DMS53 treated with DMSO at 0.1 percent for 48 hours (cell line): ENCODE measurements around the gene ICAM2.
"Not testable (repeated sequence)": the region's sequence is repeated elsewhere in the genome, so short reads cannot be mapped to it uniquely, and the experiment has no call there.

Experiments used
- DNase-seq: peaks from one replicate; lab custom pipeline; 2025; ENCODE audit not compliant: unreplicated experiment; lab: John Stamatoyannopoulos, UW

ICAM2 gene

DNA sequence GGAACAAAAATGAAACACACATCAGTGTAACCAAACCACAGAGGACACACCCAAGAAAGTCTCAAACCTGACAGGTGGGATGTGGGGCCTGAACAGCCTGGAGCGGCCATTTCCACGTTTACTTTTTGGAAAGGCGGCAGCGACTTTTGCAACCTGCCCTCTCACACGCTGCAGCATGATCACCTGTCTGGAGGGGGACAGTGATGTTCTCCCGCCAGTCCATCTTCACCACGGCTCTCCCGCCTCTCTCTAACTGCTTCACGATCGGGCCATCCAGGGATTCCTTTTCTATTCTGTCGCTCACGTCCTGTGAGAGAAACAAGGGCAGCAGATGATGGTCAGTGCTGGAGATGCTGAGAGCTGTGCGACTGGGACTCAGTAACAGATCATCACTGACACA lies 24.7 kb upstream of the ICAM2 start:
- no peak for DNase-seq

DNA sequence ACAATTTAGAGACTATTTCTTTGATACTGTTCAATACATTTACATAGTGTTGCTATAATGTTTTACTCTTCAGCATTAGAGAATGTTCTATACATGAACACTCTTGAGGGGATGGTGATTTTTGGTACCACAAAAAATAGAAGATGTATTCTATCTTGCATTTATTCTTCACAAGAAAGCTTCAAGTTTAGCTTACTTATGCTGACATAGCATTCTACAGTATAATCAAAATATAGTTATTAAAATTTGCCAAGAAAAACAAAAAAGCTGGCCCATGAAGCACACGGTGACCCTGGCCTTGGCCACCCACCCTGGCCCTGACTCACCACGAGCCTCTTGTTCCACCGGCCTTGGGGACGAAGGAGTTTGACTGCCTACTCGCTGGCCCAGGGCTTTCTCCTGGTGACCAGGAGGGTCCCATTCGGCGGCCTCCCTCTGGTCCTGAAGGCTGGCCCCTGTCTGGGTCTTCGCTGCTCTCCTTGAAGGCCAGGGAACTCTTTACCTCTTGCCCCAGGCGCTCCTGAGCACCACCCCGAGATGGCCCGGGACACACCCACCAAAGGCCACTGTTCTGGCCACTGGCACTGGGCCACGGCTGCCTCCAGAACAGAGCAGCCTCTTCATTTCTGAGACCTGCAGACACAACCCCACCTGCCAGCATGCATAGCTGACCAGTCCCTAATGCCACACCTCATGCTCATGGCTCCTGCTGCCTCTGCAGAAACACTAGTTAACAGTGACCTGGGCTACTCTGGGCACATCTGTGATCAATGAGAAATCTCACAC lies 22.5 kb upstream of the ICAM2 start:
- no peak for DNase-seq

DNA sequence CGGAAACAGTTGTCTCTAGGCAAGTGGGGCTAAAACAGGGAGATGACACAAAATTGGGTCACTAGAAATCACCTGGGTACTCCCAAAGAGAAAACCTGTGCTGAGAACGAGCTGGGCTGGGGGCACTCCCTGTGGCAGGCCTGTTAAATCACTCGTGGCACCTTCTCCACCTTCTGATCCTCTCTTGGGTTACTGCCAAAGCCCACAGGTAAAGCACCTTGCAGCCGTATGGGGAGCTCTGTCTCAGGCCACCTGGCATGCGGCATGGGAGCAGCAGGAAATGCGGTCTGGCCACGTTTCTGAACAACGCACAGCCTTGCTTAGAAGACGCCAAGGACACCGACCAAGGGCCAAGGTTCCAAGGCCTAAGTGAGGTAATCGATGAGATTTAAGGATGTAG lies 21.5 kb upstream of the ICAM2 start:
- no peak for DNase-seq

DNA sequence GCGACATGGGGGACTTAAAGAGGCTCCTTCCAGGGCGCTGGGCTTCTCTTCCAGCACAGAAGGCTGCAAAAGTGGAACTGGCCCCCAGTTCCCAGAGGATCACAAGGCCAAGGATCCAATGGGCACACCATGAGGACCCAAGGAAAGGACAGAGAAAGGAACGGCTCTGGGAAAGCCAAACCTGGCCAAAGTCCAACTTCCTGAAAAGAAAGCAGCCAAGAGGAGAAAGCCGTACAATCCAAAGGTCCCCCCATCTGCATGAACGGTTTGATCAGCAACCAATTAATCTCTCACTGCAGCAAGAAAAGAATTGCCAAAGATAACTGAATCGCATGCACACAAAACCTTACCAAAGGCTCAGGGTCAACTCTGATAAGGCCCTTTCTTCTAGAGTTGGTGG lies 19.8 kb upstream of the ICAM2 start:
- no peak for DNase-seq

DNA sequence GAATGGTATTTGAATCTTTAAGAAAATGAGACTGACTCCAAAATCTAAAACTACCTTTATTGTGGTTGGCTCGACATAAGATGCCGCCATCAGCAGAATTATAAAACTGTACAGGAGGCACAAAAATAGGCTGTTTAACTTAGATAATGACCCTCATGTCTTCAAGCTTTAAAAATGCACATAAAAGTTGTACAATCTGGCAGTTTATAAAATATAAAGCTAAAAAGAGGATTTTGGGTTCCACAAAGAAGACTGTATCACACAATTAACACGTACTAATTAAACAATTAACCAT lies 18.6 kb upstream of the ICAM2 start:
- no peak for DNase-seq

DNA sequence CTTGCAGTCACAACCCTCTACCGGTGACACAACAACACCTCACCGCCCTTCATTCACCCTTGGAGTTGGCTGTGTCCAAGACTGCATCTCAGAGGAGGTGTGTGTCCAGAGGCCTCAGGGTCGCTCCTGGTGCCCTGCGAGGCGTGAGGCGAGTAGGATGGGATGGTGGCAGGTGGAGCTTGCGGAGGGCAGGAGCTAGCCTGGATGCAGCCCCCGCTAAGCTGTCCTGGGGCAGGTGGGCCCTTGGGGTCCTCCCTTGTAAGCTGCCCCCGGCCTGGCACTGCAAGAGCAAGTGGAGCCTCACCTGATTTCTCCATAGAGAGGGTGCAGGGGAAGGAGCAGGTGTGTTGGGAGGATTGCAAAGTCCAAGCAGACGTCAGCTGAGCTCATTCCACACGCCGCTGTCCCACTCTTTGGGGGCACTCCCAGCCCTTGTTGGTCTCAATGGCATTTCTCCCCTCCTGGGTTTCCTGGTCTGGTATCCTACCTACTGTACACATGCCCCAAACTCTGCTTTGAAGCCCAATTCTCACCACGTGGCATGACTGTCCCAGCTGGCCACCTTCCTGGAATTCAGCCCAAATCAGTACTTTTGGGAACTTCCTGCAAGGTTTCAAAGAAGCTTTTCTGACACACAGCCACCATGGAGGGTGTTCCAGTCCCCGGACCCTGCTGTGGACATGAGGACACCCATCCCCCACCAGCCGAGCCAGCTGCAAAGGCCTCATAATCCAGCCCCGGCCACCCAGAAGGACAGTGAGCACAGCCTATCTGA lies 18.1 kb upstream of the ICAM2 start:
- no peak for DNase-seq

DNA sequence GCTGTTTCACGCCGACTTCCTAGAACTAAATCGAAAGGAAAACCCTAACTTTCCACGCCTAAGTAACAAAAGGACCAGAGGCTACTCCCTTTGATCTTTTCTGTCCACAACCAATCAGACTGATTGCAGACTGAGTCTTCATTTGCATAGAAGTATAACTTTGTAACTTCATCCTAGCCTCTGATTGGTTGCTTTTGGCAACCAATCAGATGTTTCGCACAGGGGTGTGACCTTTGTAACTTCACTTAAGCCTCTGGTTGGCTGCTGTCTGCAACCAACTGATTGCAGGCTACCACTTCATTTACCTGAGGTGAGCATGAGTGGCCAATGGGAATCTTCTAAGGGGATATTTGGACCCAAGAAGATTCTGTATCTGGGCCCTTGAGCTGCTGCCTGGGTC lies 17.4 kb upstream of the ICAM2 start:
- DNase-seq: no peak

DNA sequence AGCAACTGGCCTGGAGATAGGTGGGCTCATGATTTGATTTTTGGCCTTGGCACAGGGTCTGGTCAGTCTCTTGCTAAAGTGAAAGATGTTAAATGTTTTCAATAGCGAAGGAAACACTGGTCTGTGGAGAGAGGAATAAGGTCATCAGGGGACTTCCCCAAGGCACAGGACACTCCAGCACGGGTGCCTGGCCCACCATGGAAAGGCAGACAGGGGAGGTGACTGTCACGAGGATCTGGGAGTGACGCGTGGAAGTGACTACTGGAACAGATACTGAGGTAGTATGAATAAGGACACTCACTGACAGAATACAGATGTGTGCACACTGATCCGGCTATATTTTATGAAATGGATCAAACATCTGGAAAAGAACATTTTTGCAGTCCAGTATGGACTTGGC lies 16.7 kb upstream of the ICAM2 start:
- DNase-seq: no peak

DNA sequence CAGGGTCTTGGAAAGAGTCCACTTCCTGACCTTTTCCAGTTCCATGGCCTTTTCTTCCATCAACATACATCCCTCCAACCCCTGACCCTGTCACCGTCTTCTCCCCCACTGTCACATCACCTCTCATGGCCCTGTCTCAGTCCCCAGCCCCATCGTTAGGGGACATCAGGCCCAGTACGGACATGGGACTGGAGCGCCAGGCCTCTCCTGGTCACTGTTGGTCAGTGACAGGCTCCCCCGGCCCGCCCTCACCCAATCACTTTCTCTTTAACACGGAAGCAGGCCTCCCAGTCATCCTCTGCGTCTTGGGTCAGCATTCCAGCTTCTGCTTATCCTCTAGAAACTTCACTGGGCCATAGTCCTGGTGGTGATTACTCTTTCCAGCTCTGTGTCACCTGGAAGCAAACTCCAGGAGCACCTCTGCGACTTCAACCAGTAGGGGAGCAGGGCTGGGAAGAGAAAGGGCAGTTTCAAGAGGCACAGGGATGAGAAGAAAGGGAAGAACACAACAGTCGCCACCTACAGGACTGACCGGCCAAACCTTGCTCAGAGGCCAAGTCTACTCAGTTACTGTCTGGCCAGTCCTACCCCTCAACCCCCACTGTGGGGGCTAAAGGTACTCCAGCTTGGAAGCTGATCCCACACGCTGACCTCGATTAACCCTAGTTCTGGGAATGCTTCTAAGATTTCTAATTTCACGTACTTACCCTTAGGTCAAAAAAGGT lies 15.9 kb upstream of the ICAM2 start:
- DNase-seq: no peak

DNA sequence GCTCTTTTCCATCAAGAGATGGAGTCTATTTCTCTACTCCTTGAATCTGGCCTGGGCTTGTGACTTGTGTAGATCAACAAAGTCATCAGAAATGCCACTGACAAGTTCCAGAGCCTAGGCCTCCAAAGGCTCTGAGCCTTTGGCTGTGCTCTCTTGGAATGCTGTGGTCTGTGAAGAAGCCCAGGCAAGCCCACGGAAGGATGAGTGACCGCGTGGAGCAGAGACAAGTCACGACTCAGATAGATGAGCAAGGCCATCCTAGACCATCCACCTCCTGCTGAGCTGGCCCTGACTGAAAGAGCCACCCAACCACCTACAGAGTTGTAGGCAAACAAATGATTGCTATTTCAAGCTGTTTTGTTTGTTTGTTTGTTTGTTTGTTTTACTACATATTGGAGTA lies 11.6 kb upstream of the ICAM2 start:
- DNase-seq: no peak

DNA sequence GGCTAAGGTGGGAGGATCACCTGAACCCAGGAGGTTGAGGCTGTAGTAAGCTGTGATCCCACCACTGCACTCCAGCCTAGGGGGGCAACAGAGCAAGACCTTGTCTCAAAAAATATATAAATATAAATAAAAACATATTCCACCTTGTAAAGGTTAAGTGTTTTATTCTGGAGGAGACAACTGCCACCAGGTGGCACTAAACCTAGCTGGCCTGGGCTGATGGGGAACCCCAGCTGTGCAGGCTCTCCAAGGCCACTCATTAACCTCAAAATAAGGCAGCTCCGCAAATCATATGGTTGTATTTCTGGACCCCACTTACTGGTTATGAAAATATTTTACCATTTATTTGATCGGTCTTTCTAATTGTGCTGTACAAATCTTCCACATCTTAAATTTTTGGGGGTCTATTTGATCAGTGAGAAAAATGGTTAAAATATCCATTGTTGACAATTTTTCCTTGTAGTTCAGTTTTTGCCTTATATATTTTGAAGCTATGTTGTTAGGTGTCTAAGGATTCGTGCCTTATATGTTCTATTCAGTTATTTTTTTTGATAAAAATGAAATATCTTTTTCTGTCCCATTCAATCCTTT lies 8.5 kb upstream of the ICAM2 start:
- peak; percentile 28 for DNase-seq

DNA sequence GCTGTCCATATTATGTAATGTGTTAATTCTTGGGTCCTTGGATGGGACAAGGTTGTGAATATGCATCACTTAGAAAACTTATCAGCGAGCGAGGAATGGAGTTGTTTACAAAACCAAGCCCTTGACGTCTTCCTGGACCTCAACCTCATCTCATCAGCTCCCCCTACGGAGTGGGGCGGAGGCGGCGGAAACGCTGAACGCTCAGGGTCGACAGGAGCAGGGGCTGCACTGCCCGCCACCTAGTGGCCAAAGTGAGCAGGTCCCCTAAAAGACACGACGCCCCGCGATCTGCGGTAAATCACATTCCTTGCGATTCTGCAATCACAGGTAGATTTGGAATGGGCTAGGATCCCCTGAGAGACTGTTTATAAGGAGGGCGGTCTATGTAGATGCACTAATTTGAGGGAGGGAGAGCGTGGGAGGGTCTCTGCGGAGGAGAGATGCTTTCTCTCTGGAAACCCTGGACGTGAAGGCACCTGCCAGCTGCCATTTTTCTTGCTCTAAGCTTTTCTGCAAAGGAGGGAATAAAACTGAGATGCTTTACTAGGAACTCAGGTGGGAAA lies 5.4 kb upstream of the ICAM2 start:
- peak; percentile 52 for DNase-seq

DNA sequence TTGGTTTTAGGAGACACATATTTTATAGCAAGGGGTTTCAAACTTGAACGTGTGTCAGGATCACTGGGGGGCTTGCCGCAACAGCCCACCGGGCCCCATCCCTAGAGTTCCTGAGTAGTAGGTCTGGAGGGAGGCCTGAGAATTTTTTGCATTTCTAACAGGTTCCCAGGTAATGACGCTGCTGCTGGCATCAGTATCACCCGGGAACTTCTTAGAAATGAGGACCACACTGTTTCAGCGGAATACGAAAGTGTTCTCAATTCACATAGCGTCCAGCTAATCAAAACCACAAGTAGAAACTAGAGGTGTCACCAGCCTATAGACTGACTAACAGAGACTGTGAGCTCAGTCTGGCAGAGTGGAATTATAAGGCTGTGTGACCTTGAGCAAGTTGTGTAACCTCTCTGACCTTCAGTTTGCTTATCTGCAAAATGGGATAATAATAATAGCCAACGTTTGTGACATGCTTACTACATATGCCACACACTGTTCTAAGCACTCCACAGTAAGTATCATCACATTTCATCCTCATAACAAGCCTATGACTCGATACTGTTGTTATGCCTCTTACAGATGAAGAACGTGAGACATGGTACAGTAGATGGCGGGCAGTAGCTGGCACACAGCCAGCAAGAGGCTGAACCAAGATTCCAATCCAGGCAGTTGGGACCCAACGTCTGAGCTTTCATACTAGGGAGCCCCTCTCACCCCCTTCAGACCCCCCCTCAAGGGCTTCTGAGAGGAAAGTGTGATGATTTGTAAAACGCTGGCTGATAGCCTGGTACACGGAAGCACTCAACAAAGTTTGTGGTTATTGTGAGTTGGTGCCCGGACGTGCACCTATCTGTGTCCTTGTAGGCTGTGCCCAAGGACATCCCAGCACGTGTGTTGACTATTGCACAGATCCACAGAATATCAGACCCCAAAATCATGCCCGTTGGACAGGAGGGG lies 4.6 kb upstream of the ICAM2 start:
- DNase-seq: no peak

DNA sequence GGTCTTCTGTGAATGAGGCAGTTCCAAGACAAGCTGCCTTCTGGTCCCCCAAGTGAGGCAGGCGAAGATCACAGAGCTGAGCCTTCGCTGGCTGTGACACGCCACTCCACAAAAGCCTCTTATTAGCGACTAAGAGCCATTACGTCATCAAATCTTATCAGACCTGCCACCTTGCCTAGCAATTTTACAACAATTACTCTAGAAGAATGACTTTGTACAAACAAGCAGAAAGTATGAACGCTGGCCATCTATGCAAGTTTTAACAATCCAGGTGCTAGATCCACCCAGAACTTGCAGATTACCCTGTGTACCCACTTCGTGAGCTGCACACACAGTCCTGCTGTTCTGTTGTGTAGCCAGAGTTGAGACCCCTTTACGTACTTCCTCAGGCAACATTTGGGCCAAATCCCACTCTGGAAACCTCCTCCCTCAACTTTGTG lies 3.8 kb upstream of the ICAM2 start:
- no peak for DNase-seq

DNA sequence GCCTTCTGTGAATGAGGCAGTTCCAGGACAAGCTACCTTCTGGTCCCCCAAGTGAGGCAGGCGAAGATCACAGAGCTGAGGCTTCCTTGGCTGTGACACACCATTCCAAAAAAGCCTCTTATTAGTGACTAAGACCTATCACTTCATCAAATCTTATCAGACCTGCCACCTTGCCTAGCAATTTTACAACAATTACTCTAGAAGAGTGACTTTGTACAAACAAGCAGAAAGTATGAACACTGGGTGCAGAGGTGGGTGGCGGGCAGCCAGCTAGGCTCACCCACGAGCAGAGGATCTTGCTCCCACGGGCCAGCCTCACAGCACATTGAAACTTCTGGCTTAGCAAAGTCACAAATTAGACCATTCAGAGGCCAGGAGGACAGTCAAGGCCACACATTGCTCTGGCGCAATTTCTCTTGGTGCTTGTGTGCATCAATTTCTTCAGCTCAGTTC lies 2.2 kb upstream of the ICAM2 start:
- no peak for DNase-seq

DNA sequence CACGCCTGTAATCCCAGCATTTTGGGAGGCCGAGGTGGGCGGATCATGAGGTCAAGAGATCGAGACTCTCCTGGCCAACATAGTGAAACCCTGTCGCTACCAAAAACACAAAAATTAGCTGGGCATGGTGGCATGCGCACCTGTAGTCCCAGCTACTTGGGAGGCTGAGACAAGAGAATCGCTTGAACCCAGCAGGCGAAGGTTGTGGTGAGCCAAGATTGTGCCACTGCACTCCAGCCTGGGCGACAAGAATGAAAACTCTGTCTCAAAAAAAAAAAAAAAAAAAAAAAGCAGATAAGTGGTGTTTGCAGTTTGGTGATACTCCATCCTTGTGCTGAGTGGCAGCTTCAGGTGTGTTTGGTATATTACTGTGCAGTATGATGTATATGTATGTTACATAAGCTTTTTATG lies 877 bp downstream of the ICAM2 start:
- not testable (repeated sequence) for DNase-seq

DNA sequence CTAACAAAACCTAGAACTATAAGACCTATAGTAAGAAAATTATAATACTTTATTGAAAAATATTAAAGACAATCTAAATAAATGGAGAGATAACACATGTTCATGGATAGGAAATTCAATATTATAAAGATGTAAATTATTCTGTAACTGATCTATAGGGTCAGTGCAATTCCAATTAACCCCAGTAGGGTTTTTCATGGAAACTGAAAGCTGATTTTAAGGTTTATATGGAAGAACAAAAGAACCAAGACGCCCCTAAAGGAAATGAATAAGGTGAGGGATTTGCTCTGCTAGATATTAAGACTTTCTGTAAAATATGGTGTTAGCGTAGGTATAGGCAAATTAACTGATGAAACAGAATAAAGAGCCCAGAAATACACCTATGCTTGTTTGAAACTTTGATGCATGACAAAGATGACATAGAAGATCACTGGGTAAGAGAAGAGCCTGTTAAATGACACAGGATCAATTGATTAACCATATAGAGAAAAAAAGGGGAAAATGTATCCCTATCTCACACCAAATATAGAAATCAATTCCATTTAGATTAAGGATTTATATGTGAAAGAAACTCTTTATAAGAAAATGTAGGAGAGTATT lies 3.0 kb downstream of the ICAM2 start:
- DNase-seq: no peak

DNA sequence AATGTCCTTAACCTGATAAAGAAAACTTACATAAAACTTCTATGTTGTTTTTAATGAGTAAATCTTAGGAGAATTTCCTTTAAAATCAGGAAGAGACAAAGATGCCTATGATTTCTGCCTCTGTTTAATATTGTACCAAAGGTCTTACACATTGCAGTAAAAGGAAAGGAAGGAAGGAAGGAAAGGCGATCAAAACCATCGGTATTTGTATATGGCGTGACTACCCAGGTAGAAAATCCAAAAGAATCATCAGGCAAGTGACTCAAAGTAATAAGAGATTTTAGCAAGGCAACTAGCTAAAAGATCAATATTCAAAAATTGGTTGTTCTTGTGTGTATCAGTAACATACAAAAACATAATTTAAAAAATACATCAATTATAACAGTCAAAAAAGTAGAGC lies 3.5 kb downstream of the ICAM2 start:
- no peak for DNase-seq

DNA sequence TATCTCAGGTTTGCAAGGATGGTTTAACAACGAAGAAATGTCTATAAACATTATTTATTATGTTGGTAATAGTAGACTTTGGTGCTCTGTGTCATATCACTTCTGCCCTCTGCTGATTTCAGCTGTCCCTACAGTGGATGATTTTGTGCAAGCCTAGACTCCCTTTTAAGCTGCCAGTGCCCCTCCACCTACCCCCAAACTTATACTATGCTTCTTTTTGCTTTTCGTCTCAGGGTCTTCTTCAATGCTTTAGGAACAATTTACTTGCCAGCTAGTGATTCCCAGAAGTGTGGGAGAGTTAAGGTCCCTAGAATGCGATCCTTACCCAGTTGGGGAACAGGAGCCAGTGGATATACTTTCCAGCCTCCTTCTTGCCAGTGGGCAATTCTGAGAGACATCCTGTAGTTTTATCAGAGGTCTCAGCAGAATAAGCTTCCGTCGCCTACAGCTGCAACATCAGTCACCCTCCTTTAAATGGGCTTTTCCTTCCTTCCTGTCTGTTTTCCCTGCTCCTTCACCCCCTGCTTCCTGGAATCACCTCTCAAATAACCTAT lies 4.1 kb downstream of the ICAM2 start:
- no peak for DNase-seq
